HepG2 (cell line): ENCODE results near the gene RIPOR3. TPM values are rescaled to one million over a fixed set of nuclear protein-coding genes. Genes with fewer than 3 reads are reported as not detected.

ENCODE experiments used
- AGO2 ChIP-seq: fragments of 200-400 bp; formaldehyde crosslinking; optimal IDR thresholded peaks from 2 replicates; pipeline ENCODE3; 2017; ENCODE audit warnings: mild to moderate bottlenecking, low read depth, low read length, moderate library complexity
- BRCA1 ChIP-seq: sonication (generic); formaldehyde crosslinking; IDR thresholded peaks from 2 replicates; pipeline ENCODE4 v1.4.0; 2020; ENCODE audit warnings: missing genetic modification reagents
- DNMT1 ChIP-seq: sonication (generic); formaldehyde crosslinking; IDR thresholded peaks from 2 replicates; pipeline ENCODE4 v1.5.1; 2020; ENCODE audit warnings: mild to moderate bottlenecking, missing genetic modification reagents
- ESRRA ChIP-seq: sonication (generic); formaldehyde crosslinking; IDR thresholded peaks from 2 replicates; pipeline ENCODE4 v1.5.1; 2020; ENCODE audit warnings: mild to moderate bottlenecking, low read depth, missing genetic modification reagents
- FOSL1 ChIP-seq: sonication (generic); formaldehyde crosslinking; IDR thresholded peaks from 2 replicates; pipeline ENCODE4 v1.9.0; 2021; ENCODE audit warnings: missing genetic modification reagents, borderline replicate concordance
- GZF1 ChIP-seq: sonication (generic); formaldehyde crosslinking; IDR thresholded peaks from 2 replicates; pipeline ENCODE4 v1.5.1; 2020; ENCODE audit warnings: mild to moderate bottlenecking, missing genetic modification reagents
- HIC2 ChIP-seq: sonication (generic); formaldehyde crosslinking; IDR thresholded peaks from 2 replicates; pipeline ENCODE4 v1.9.0; 2022; ENCODE audit warnings: low read depth, missing genetic modification reagents
- HMG20A ChIP-seq: IDR thresholded peaks from 2 replicates; pipeline ENCODE4 v1.6.1; 2016; ENCODE audit warnings: borderline replicate concordance
- HOXA3 ChIP-seq: sonication (generic); formaldehyde crosslinking; IDR thresholded peaks from 2 replicates; pipeline ENCODE4 v1.5.0; 2020; ENCODE audit warnings: missing genetic modification reagents
- PHF5A ChIP-seq: IDR thresholded peaks from one replicate; pipeline ENCODE4 v1.6.1; 2018; ENCODE audit warnings: low read depth, missing genetic modification reagents; ENCODE audit not compliant: unreplicated experiment
- TEAD2 ChIP-seq: sonication (generic); formaldehyde crosslinking; IDR thresholded peaks from 2 replicates; pipeline ENCODE4 v1.9.0; 2021; ENCODE audit warnings: missing genetic modification reagents
- ZFP37 ChIP-seq: sonication (generic); formaldehyde crosslinking; IDR thresholded peaks from 2 replicates; pipeline ENCODE4 v1.4.0; 2020; ENCODE audit warnings: missing genetic modification reagents, borderline replicate concordance
- ZNF780A ChIP-seq: sonication (generic); formaldehyde crosslinking; IDR thresholded peaks from 2 replicates; pipeline ENCODE4 v1.8.0; 2022; ENCODE audit warnings: mild to moderate bottlenecking, missing genetic modification reagents, moderate library complexity
- ZNF781 ChIP-seq: sonication (generic); formaldehyde crosslinking; IDR thresholded peaks from 2 replicates; pipeline ENCODE4 v1.5.1; 2020; ENCODE audit warnings: borderline replicate concordance, mild to moderate bottlenecking, missing genetic modification reagents; ENCODE audit errors: not compliant biosample characterization
- ZNF891 ChIP-seq: sonication (generic); formaldehyde crosslinking; IDR thresholded peaks from 2 replicates; pipeline ENCODE4 v1.5.0; 2020; ENCODE audit warnings: mild to moderate bottlenecking, missing genetic modification reagents
- ZZZ3 ChIP-seq: sonication (generic); formaldehyde crosslinking; IDR thresholded peaks from 2 replicates; pipeline ENCODE4 v1.4.0; 2020; ENCODE audit warnings: missing genetic modification reagents, mild to moderate bottlenecking, borderline replicate concordance
- polyA plus RNA-seq, 8 experiments: library from polyadenylated mRNA; depleted of rRNA in 3 of 8; stranded (reverse) in 7 of 8; unstranded in 1 of 8; fragments of >200 nt; fragmentation: Illumina TruSeq in 4 of 8; extraction: Trizol in 4 of 8; gene quantifications; 2 replicates each; pipeline versions ENCODE4 v1.2.1 to v1.2.3, GENCODE V29; 2011 to 2016; ENCODE audit warnings: low read depth in 4 of 8, missing spikeins in 1 of 8, mixed read lengths in 1 of 8; ENCODE audit not compliant: insufficient read depth in 1 of 8
- total RNA-seq, 5 experiments: library from RNA; depleted of rRNA; stranded (reverse); fragments of >200 nt; fragmentation: Illumina TruSeq; extraction: Trizol; gene quantifications; 2 replicates each; pipeline ENCODE4 v1.2.3, GENCODE V29; 2016; ENCODE audit warnings: low read depth in 1 of 5
- TF ChIP-seq, protein P1 (sequence below), 2 experiments: sonication (generic) in 1 of 2; formaldehyde crosslinking in 1 of 2; IDR thresholded peaks; 2 replicates each; pipeline versions ENCODE4 v1.6.1 to v1.9.0; 2014 to 2022; ENCODE audit warnings: antibody characterized with exemption in 1 of 2, borderline replicate concordance in 1 of 2, inconsistent platforms in 1 of 2, low read depth in 1 of 2, missing genetic modification reagents in 1 of 2
- TF ChIP-seq, protein P2 (sequence below): sonication (generic); formaldehyde crosslinking; IDR thresholded peaks from 2 replicates; pipeline ENCODE4 v1.9.0; 2021; ENCODE audit warnings: missing genetic modification reagents, mild to moderate bottlenecking, borderline replicate concordance

RIPOR3 gene
- total and polyA plus RNA-seq, 2 of the 13 experiments (the other 11 are each of a cell fraction or from before 2014, with no cell fraction given) = 0.18 TPM; not detected in 1

DNA sequence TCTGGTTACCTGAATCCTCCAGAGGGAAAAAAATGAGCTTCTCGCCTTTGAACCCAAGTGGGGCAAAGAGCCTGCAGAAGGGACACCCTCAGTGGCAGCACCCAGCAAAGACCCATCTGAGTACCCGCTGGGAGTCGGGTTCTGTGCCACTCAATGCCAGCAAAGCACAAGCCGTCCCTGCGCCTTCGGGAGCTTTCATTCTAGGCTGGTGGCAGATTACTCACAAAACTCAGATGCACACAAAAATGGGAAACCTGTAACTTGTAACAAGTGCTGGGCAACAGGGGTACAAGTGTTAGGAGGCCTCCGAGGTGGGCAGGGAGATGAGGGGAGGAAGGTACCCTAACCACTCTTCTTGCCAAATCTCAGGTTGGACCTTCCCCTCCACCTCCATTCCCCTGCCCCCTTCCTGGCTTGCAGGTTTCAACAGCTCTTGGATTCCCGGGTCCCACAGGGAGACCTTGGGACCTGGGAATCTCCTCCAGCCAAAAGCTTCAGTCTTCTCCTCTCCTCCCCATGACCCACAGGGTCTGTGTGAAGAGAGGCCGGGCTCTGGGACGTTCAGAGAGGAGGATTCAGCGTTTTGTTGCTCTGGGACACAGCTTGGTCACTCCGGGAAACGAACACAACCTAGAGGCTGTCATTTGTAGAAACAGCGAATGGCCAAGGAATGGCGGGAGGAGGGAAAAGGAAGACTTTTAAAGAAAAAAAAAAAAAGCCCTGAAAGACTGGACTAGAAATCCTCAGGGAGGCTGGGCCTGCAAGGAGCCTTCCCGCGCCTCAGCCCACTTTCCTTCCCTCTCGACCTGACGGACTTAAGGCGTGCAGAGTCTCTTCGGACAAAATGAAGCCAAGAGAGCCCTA is 38.8 kb upstream of the RIPOR3 start (continued):
- TF ChIP-seq HIC2 (CRISPR knock-in tag) = no peak
- no peak for TF ChIP-seq DNMT1 (CRISPR knock-in tag)
- no peak for TF ChIP-seq HMG20A (CRISPR knock-in tag)
- no peak for TF ChIP-seq HOXA3 (CRISPR knock-in tag)
- no peak; the same call in 1 of the 2 replicates for TF ChIP-seq ESRRA (CRISPR knock-in tag)
- TF ChIP-seq, protein P1, sequence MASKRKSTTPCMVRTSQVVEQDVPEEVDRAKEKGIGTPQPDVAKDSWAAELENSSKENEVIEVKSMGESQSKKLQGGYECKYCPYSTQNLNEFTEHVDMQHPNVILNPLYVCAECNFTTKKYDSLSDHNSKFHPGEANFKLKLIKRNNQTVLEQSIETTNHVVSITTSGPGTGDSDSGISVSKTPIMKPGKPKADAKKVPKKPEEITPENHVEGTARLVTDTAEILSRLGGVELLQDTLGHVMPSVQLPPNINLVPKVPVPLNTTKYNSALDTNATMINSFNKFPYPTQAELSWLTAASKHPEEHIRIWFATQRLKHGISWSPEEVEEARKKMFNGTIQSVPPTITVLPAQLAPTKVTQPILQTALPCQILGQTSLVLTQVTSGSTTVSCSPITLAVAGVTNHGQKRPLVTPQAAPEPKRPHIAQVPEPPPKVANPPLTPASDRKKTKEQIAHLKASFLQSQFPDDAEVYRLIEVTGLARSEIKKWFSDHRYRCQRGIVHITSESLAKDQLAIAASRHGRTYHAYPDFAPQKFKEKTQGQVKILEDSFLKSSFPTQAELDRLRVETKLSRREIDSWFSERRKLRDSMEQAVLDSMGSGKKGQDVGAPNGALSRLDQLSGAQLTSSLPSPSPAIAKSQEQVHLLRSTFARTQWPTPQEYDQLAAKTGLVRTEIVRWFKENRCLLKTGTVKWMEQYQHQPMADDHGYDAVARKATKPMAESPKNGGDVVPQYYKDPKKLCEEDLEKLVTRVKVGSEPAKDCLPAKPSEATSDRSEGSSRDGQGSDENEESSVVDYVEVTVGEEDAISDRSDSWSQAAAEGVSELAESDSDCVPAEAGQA (IDR thresholded peaks at IDR 0.05; ENCODE audit: low read depth) = no peak
- TF ChIP-seq, protein P1 (CRISPR knock-in tag; IDR thresholded peaks at IDR 0.05; ENCODE audit: borderline replicate concordance) = no peak
- TF ChIP-seq AGO2 = no peak
- TF ChIP-seq FOSL1 (CRISPR knock-in tag) = no peak
- TF ChIP-seq TEAD2 = no peak
- TF ChIP-seq ZFP37 = 0 out of 2 replicates have a peak, but pooled peaks have one; percentile 4
- TF ChIP-seq GZF1 (CRISPR knock-in tag) = peak; percentile 75; the same call in 1 of the 2 replicates
- TF ChIP-seq, protein P2, sequence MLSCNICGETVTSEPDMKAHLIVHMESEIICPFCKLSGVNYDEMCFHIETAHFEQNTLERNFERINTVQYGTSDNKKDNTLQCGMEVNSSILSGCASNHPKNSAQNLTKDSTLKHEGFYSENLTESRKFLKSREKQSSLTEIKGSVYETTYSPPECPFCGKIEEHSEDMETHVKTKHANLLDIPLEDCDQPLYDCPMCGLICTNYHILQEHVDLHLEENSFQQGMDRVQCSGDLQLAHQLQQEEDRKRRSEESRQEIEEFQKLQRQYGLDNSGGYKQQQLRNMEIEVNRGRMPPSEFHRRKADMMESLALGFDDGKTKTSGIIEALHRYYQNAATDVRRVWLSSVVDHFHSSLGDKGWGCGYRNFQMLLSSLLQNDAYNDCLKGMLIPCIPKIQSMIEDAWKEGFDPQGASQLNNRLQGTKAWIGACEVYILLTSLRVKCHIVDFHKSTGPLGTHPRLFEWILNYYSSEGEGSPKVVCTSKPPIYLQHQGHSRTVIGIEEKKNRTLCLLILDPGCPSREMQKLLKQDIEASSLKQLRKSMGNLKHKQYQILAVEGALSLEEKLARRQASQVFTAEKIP (CRISPR knock-in tag) = no peak
- 0 out of 2 replicates have a peak, but pooled peaks have one; percentile 42 for TF ChIP-seq ZZZ3 (CRISPR knock-in tag)
- TF ChIP-seq ZNF780A (CRISPR knock-in tag) = no peak
- no peak for TF ChIP-seq ZNF891 (CRISPR knock-in tag)
- no peak for TF ChIP-seq BRCA1 (CRISPR knock-in tag)
- TF ChIP-seq ZNF781 = peak; percentile 79
- no peak for TF ChIP-seq PHF5A (CRISPR knock-in tag)
